Body of pancreas (tissue), 4 donors: Measurements from ENCODE around the gene UFSP2.

ENCODE experiments used
- POLR2A ChIP-seq, 3 donors: fragments of 450-650 bp; IDR thresholded peaks; one replicate each; pipeline ENCODE4 v1.6.1; 2016; ENCODE audit warnings: antibody characterized with exemption in 3 of 3, mild to moderate bottlenecking in 2 of 3
- TF ChIP-seq, protein P1 (sequence below), 7 experiments: fragments of 450-650 bp in 4 of 7; fragments of 200-600 bp in 3 of 7; sonication (generic) in 3 of 7; IDR thresholded peaks; one replicate each; pipeline ENCODE4 v1.5.1; 2016 to 2019; ENCODE audit warnings: antibody characterized with exemption in 7 of 7

DNA sequence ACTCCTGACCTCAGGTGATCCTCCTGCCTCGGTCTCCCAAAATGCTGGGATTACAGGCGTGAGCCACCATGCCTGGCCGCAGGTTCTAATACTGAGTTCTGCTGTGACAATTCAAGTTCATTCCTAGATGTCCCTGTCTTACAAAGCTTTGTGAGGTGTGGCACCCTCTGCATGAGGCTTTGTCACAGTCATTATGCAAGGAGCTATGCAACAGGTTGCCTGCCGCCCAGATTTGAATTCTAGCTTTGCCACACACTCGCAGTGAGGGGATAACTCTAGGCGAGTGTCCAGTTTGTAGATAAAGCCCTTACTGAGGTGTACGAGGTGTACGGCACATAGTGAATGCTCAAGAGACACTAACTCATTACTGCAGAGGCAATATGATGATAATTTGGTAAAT, 42.2 kb upstream of the UFSP2 start:
- TF ChIP-seq, protein P1, sequence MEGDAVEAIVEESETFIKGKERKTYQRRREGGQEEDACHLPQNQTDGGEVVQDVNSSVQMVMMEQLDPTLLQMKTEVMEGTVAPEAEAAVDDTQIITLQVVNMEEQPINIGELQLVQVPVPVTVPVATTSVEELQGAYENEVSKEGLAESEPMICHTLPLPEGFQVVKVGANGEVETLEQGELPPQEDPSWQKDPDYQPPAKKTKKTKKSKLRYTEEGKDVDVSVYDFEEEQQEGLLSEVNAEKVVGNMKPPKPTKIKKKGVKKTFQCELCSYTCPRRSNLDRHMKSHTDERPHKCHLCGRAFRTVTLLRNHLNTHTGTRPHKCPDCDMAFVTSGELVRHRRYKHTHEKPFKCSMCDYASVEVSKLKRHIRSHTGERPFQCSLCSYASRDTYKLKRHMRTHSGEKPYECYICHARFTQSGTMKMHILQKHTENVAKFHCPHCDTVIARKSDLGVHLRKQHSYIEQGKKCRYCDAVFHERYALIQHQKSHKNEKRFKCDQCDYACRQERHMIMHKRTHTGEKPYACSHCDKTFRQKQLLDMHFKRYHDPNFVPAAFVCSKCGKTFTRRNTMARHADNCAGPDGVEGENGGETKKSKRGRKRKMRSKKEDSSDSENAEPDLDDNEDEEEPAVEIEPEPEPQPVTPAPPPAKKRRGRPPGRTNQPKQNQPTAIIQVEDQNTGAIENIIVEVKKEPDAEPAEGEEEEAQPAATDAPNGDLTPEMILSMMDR (IDR thresholded peaks at IDR 0.05), result no peak
- no peak for TF ChIP-seq POLR2A (IDR thresholded peaks at IDR 0.05)
